IPS-18a (cell line): ENCODE data around the gene CLTCL1.
A peak's percentile ranks its signal among the peaks of the same experiment; 100 is the strongest.
"Not testable (repeated sequence)": the region's sequence is repeated elsewhere in the genome, so short reads cannot be mapped to it uniquely, and the experiment has no call there.

ENCODE experiments used
- H3K27ac ChIP-seq: one replicate; pipeline ENCODE4 v1.5.1; 2013; ENCODE audit warnings: low read length
- H3K27me3 ChIP-seq: one replicate; pipeline ENCODE4 v1.6.1; 2013; ENCODE audit warnings: mild to moderate bottlenecking, low read length; ENCODE audit not compliant: control insufficient read depth, insufficient read depth
- H3K36me3 ChIP-seq: one replicate; pipeline ENCODE4 v1.6.1; 2013; ENCODE audit warnings: low read depth, low read length; ENCODE audit not compliant: control insufficient read depth
- H3K4me1 ChIP-seq: one replicate; pipeline ENCODE4 v1.6.1; 2013; ENCODE audit warnings: low read depth, low read length; ENCODE audit not compliant: control insufficient read depth
- H3K4me3 ChIP-seq: one replicate; pipeline ENCODE4 v1.5.1; 2013; ENCODE audit warnings: low read length
- H3K9ac ChIP-seq: one replicate; pipeline ENCODE4 v1.6.1; 2013; ENCODE audit warnings: mild to moderate bottlenecking, low read length, moderate library complexity
- H3K9me3 ChIP-seq: one replicate; pipeline ENCODE4 v1.6.1; 2013; ENCODE audit warnings: low read depth, low read length; ENCODE audit not compliant: control insufficient read depth

The CLTCL1 gene

GRCh38 chr22:19289475-19290161 is 1.9 kb downstream of the CLTCL1 start:
- H3K36me3 ChIP-seq = no peaks in the 10 kb centered on the region
- no peak overlapping the region for H3K27ac ChIP-seq
- H3K4me3 ChIP-seq = no peak overlapping the region
- H3K4me1 ChIP-seq = peaks cover 33% of the 10 kb centered on the region
- peaks cover 29% of the 10 kb centered on the region for H3K27me3 ChIP-seq
- no peaks in the 10 kb centered on the region for H3K9me3 ChIP-seq
- H3K9ac ChIP-seq = no peak overlapping the region

- Histone ChIP-seq H3K36me3 (no peaks in the 10 kb centered on the region), H3K9me3 (no peaks in the 10 kb centered on the region), H3K27ac (no peak overlapping the region), H3K4me3 (no peak overlapping the region), H3K4me1 (peaks cover 33% of the 10 kb centered on the region), H3K9ac (no peak overlapping the region), H3K27me3 (peaks cover 27% of the 10 kb centered on the region)
These were observed 3.6 kb downstream of the CLTCL1 start for GRCh38 chr22:19287889-19288288.

DNA sequence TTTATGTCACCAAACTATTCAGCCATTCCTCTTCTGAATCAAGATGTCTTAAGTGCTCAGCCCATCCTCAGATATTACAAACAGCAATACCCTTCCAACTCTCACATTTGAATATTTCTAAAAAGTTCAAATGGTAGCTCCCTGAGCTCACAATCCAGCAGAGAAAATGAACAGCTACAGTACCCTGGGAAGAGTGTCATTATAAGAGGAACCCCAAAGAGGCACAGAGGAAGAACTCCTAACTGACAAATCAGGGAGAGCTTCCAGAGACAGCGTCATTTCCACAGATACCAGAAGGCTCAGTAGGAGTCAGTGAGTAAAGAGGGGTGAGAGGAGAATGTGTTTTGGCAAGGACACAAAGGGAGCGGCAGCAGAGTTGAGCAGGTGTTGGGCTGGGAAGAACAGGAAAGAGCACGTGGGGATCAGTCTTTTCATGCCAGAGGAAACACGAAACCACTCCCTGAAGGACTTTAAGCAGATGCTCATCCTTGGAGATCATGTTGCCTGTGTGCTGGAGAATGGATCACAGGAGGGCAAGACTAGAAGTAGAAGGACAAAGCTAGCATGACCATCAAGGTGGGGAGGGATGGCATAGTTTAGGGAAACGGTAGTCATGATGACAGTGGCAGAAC is 4.3 kb downstream of the CLTCL1 start:
- Histone ChIP-seq H3K27ac (no peak overlapping the region), H3K4me1 (peaks cover 31% of the 10 kb centered on the region), H3K27me3 (peaks cover 20% of the 10 kb centered on the region), H3K4me3 (no peak overlapping the region), H3K36me3 (no peaks in the 10 kb centered on the region), H3K9me3 (no peaks in the 10 kb centered on the region), H3K9ac (no peak overlapping the region)

DNA sequence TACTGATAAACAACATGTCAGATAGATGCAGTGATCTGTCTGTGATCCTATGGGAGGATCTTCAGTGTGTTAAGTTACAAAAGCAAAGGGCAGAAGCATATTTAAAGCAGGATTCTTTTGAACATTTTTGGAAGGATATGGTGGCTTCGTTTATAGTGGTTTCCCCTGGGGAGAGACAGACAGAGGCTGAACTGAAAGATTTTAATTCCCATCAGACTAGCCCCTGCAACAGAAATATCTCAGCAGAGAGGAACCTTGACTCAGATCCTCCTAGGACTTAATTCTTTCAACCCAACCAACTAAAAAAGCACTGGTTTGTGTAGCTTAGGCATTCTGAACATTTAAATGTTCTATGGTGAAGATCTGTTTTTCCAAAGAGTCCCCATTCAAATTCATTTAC is 5.7 kb downstream of the CLTCL1 start:
- no peak overlapping the region for H3K9ac ChIP-seq
- peaks cover 30% of the 10 kb centered on the region for H3K4me1 ChIP-seq
- H3K27ac ChIP-seq = no peak overlapping the region
- no peaks in the 10 kb centered on the region for H3K36me3 ChIP-seq
- peak overlapping the region; percentile 0 for H3K4me3 ChIP-seq
- H3K27me3 ChIP-seq = peaks cover 16% of the 10 kb centered on the region
- no peaks in the 10 kb centered on the region for H3K9me3 ChIP-seq

- not testable (repeated sequence) for H3K9me3 ChIP-seq, H3K27ac ChIP-seq, H3K27me3 ChIP-seq, H3K36me3 ChIP-seq, H3K4me3 ChIP-seq, H3K4me1 ChIP-seq, H3K9ac ChIP-seq
These were observed 12.4 kb downstream of the CLTCL1 start for GRCh38 chr22:19279143-19279542.

- no peak overlapping the region for H3K27ac ChIP-seq
- peaks cover 4% of the 10 kb centered on the region for H3K4me1 ChIP-seq
- no peaks in the 10 kb centered on the region for H3K36me3 ChIP-seq
- no peaks in the 10 kb centered on the region for H3K9me3 ChIP-seq
- no peak overlapping the region for H3K9ac ChIP-seq
- H3K4me3 ChIP-seq = no peak overlapping the region
- no peaks in the 10 kb centered on the region for H3K27me3 ChIP-seq
These were observed 13.7 kb downstream of the CLTCL1 start for GRCh38 chr22:19277785-19278184.

DNA sequence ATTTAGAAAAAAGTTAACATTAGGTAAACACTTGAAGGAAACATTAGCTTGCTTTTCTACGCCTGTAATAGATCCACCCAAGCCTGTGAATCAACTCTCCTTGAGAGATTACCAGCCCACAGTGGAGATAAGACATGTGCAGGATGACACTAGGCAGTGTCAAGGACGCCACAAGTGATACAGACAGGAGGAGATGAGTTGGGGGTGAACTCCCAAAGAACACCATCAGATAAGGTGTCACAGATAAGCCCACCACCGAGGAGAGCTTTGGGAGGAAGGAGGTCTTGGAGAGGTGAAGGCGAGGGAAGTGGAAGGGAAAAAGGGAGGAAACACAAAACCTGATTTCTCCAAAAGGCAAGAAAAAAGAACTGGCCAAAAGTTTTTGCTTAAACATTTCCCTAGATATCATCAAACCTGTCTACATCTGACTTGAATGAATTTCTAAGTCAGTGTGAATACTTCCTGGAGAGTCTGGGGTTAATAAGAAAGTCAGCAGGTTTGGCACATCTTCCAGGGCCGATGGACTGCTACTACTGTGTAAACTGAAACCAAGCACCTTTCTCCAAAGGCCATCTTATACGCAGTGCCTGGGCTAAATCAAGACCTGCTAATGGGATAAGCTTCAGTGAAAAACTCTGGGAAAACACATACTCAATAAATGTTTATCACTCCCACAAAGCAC is 15.5 kb downstream of the CLTCL1 start:
- Histone ChIP-seq H3K4me3 (no peak overlapping the region), H3K36me3 (no peaks in the 10 kb centered on the region), H3K27ac (no peak overlapping the region), H3K27me3 (no peaks in the 10 kb centered on the region), H3K4me1 (peaks cover 4% of the 10 kb centered on the region), H3K9me3 (no peaks in the 10 kb centered on the region), H3K9ac (no peak overlapping the region)

- Histone ChIP-seq H3K27me3 (no peaks in the 10 kb centered on the region), H3K27ac (no peak overlapping the region), H3K4me3 (no peak overlapping the region), H3K4me1 (peaks cover 4% of the 10 kb centered on the region), H3K9ac (no peak overlapping the region), H3K9me3 (no peaks in the 10 kb centered on the region), H3K36me3 (no peaks in the 10 kb centered on the region)
These were observed 16.0 kb downstream of the CLTCL1 start for GRCh38 chr22:19275513-19275912.

GRCh38 chr22:19275104-19275503 is 16.4 kb downstream of the CLTCL1 start:
- Histone ChIP-seq H3K4me1 (peaks cover 4% of the 10 kb centered on the region), H3K36me3 (no peaks in the 10 kb centered on the region), H3K4me3 (no peak overlapping the region), H3K9ac (no peak overlapping the region), H3K27me3 (no peaks in the 10 kb centered on the region), H3K27ac (no peak overlapping the region), H3K9me3 (no peaks in the 10 kb centered on the region)

- Histone ChIP-seq H3K36me3 (no peaks in the 10 kb centered on the region), H3K27ac (no peak overlapping the region), H3K4me3 (no peak overlapping the region), H3K27me3 (no peaks in the 10 kb centered on the region), H3K9me3 (no peaks in the 10 kb centered on the region), H3K4me1 (no peaks in the 10 kb centered on the region), H3K9ac (no peak overlapping the region)
These were observed 19.5 kb downstream of the CLTCL1 start for GRCh38 chr22:19271856-19272535.

DNA sequence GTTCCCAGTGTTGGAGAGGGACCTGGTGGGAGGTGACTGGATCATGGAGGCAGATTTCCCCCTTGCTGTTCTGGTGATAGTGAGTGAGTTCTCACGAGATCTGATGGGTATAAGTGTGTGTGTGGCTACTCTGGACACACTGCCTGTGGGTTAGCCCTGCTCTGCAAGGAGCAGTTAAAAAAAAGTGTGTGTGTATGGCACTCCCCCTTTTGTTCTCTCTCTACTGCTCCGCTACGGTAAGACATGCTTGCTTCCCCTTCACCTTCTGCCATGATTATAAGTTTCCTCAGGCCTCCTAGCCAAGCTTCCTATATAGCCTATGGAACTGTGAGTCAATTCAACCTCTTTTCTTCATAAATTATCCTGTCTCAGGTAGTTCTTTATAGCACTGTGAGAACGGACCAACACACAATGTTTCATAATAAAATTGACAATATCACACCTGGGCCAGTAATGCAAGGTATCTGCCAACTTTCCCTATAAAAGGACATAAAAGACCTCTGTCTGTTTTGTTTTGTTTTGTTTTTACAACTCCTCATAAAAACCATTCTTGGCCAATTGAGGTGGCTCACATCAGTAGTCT is 20.2 kb downstream of the CLTCL1 start:
- no peaks in the 10 kb centered on the region for H3K4me1 ChIP-seq
- no peaks in the 10 kb centered on the region for H3K9me3 ChIP-seq
- no peak overlapping the region for H3K27ac ChIP-seq
- no peaks in the 10 kb centered on the region for H3K36me3 ChIP-seq
- no peak overlapping the region for H3K9ac ChIP-seq
- H3K27me3 ChIP-seq = no peaks in the 10 kb centered on the region
- H3K4me3 ChIP-seq = no peak overlapping the region
